ENCODE data around the gene LUZP1. TPM values are rescaled to one million over a fixed set of nuclear protein-coding genes. Genes with fewer than 3 reads are reported as not detected.

The LUZP1 gene
- total RNA-seq, 2 donors from 2014 or later = 43.5 to 49.4 TPM

DNA sequence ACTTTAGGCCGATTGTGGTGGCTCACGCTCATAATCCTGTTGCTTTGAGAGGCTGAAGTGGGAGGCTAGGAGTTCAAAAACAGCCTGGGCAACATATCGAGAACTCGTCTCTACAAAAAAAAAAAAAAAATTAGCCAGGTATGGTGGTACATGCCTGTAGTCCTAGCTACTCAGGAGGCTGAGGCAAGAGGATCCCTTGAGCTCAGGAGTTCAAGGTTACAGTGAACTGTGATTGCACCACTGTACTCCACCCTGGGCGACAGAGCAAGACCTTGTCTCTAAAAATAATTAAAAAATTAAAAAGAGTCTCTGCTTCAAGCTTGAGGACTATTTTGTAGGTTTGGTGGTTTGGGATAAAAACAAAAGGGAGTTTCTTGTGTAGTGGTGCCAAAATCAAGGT, 128.1 kb downstream of the LUZP1 start:
- Mint-ChIP-seq H3K9me3 (no peaks in the 10 kb centered on the region), H3K4me3 (no peak overlapping the region), H3K4me1 (peaks cover 22% of the 10 kb centered on the region), H3K36me3 (ENCODE audit: low read depth) (peaks cover 11% of the 10 kb centered on the region), H3K27me3 (ENCODE audit: insufficient read depth) (peaks cover 9% of the 10 kb centered on the region), H3K27ac (no peak overlapping the region)
- peaks cover 30% of the 10 kb centered on the region for H3K27me3 ChIP-seq (ENCODE audit: control insufficient read depth, insufficient read depth, low read length, poor library complexity, severe bottlenecking)
- TF ChIP-seq, protein P1, sequence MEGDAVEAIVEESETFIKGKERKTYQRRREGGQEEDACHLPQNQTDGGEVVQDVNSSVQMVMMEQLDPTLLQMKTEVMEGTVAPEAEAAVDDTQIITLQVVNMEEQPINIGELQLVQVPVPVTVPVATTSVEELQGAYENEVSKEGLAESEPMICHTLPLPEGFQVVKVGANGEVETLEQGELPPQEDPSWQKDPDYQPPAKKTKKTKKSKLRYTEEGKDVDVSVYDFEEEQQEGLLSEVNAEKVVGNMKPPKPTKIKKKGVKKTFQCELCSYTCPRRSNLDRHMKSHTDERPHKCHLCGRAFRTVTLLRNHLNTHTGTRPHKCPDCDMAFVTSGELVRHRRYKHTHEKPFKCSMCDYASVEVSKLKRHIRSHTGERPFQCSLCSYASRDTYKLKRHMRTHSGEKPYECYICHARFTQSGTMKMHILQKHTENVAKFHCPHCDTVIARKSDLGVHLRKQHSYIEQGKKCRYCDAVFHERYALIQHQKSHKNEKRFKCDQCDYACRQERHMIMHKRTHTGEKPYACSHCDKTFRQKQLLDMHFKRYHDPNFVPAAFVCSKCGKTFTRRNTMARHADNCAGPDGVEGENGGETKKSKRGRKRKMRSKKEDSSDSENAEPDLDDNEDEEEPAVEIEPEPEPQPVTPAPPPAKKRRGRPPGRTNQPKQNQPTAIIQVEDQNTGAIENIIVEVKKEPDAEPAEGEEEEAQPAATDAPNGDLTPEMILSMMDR (conservative IDR thresholded peaks at IDR 0.05) = no peak
- H3K27ac ChIP-seq (ENCODE audit: low read depth, low read length) = no peak overlapping the region
- peaks cover 18% of the 10 kb centered on the region for H3K36me3 ChIP-seq (ENCODE audit: control insufficient read depth, insufficient read depth, low read length)
- no peak overlapping the region for H3K4me3 ChIP-seq (ENCODE audit: low read length)
- H3K9ac ChIP-seq (ENCODE audit: extremely low read depth, low read length, poor library complexity, severe bottlenecking) = no peak overlapping the region
- H3K4me1 ChIP-seq (ENCODE audit: control insufficient read depth, insufficient read depth, low read length) = peaks cover 9% of the 10 kb centered on the region
- 88 to 97% methylated on average over 4 to 5 of the region's 5 CpGs for WGBS, 2 experiments (ENCODE audit: insufficient coverage in 1 of 2, insufficient read length in 1 of 2)
- no peak for DNase-seq
- H3K9me3 ChIP-seq (ENCODE audit: control insufficient read depth, low read length) = no peaks in the 10 kb centered on the region

GRCh38 chr1:23039308-23039826, 129.3 kb downstream of the LUZP1 start:
- Mint-ChIP-seq H3K36me3 (ENCODE audit: low read depth) (peaks cover 4% of the 10 kb centered on the region), H3K27ac (no peak overlapping the region), H3K27me3 (ENCODE audit: insufficient read depth) (peaks cover 10% of the 10 kb centered on the region), H3K9me3 (no peaks in the 10 kb centered on the region), H3K4me3 (no peak overlapping the region), H3K4me1 (peaks cover 24% of the 10 kb centered on the region)
- Histone ChIP-seq H3K36me3 (ENCODE audit: control insufficient read depth, insufficient read depth, low read length) (peaks cover 9% of the 10 kb centered on the region), H3K27ac (ENCODE audit: low read depth, low read length) (no peak overlapping the region), H3K9me3 (ENCODE audit: control insufficient read depth, low read length) (no peaks in the 10 kb centered on the region), H3K27me3 (ENCODE audit: control insufficient read depth, insufficient read depth, low read length, poor library complexity, severe bottlenecking) (peaks cover 40% of the 10 kb centered on the region), H3K4me1 (ENCODE audit: control insufficient read depth, insufficient read depth, low read length) (peaks cover 9% of the 10 kb centered on the region), H3K4me3 (ENCODE audit: low read length) (no peak overlapping the region), H3K9ac (ENCODE audit: extremely low read depth, low read length, poor library complexity, severe bottlenecking) (no peak overlapping the region)
- 90 to 93% methylated on average over 6 to 7 of the region's 7 CpGs for WGBS, 2 experiments (ENCODE audit: insufficient coverage in 1 of 2, insufficient read length in 1 of 2)
- DNase-seq = no peak
- TF ChIP-seq, protein P1 (conservative IDR thresholded peaks at IDR 0.05) = no peak

DNA sequence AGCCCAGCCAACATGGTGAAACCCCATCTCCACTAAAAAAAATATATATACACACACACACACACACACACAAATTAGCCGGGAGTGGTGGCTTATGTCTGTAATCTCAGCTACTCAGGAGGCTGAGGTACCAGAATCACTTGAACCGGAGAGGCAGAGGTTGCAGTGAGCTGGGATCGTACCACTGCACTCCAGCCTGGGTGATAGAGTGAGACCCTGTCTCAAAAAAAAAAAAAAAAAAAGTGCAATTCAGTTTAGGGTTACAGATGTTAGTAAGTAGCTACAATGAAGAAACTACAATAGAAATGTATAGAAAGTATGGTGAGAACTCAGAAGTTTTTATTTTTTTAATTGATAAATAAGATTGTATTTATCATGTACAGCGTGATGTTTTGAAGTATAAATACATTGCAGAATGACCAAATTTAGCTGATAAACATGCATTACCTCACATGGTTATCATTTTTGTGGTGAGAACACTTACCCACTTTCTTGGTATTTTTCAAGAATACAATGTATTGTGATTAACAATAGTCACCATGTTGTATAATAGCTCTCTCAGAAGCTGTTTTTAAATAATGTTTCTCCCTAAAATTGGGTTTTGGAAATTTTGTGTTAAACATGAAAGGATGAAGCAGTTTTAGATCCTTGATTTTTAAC, 131.4 kb downstream of the LUZP1 start:
- DNase-seq = no peak
- Mint-ChIP-seq H3K36me3 (ENCODE audit: low read depth) (peaks cover 1% of the 10 kb centered on the region), H3K4me1 (peaks cover 28% of the 10 kb centered on the region), H3K4me3 (no peak overlapping the region), H3K27me3 (ENCODE audit: insufficient read depth) (peaks cover 18% of the 10 kb centered on the region), H3K9me3 (no peaks in the 10 kb centered on the region), H3K27ac (no peak overlapping the region)
- TF ChIP-seq, protein P1 (conservative IDR thresholded peaks at IDR 0.05) = no peak
- H3K4me1 ChIP-seq (ENCODE audit: control insufficient read depth, insufficient read depth, low read length) = peaks cover 9% of the 10 kb centered on the region
- H3K36me3 ChIP-seq (ENCODE audit: control insufficient read depth, insufficient read depth, low read length) = peaks cover 8% of the 10 kb centered on the region
- 86 to 93% methylated on average over 2 to 4 of the region's 4 CpGs for WGBS, 2 experiments (ENCODE audit: insufficient coverage in 1 of 2, insufficient read length in 1 of 2)
- H3K9ac ChIP-seq (ENCODE audit: extremely low read depth, low read length, poor library complexity, severe bottlenecking) = no peak overlapping the region
- H3K27ac ChIP-seq (ENCODE audit: low read depth, low read length) = no peak overlapping the region
- H3K4me3 ChIP-seq (ENCODE audit: low read length) = no peak overlapping the region
- no peaks in the 10 kb centered on the region for H3K9me3 ChIP-seq (ENCODE audit: control insufficient read depth, low read length)
- H3K27me3 ChIP-seq (ENCODE audit: control insufficient read depth, insufficient read depth, low read length, poor library complexity, severe bottlenecking) = peaks cover 52% of the 10 kb centered on the region
